ENCODE results near the gene TSEN34. TPM values are rescaled to one million over a fixed set of nuclear protein-coding genes. Genes with fewer than 3 reads are reported as not detected.

The TSEN34 gene
- polyA plus RNA-seq, 1 of the 3 experiments (the other 2 are of a cell fraction): 82.1 TPM

- TF ChIP-seq TAF1 (IDR thresholded peaks at IDR 0.05; ENCODE audit: borderline replicate concordance, low read depth, low read length) (no peak), TEAD4 (IDR thresholded peaks at IDR 0.05; ENCODE audit: borderline replicate concordance, insufficient read depth) (no peak), USF1 (IDR thresholded peaks at IDR 0.05; ENCODE audit: borderline replicate concordance, low read depth) (no peak), NFIC (IDR thresholded peaks at IDR 0.05; ENCODE audit: borderline replicate concordance) (no peak), REST (IDR thresholded peaks at IDR 0.05; ENCODE audit: low read depth, low read length) (no peak), RAD21 (IDR thresholded peaks at IDR 0.05; ENCODE audit: low read length) (no peak), SIN3A (IDR thresholded peaks at IDR 0.05; ENCODE audit: borderline replicate concordance, low read depth, low read length) (no peak), FOXJ3 (CRISPR knock-in tag; IDR thresholded peaks at IDR 0.05) (no peak), EP300 (IDR thresholded peaks at IDR 0.05; ENCODE audit: borderline replicate concordance in 1 of 2, low read depth in 1 of 2, low read length in 1 of 2) (no peak), POLR2AphosphoS5 (IDR thresholded peaks at IDR 0.05; ENCODE audit: low read depth, low read length) (no peak), FOXM1 (IDR thresholded peaks at IDR 0.05; ENCODE audit: low read depth) (no peak), NRF1 (IDR thresholded peaks at IDR 0.05; ENCODE audit: low read depth, low read length) (no peak), MXI1 (IDR thresholded peaks at IDR 0.05; ENCODE audit: low read depth, low read length) (no peak), USF2 (IDR thresholded peaks at IDR 0.05; ENCODE audit: borderline replicate concordance, low read depth, low read length) (no peak), ELF1 (IDR thresholded peaks at IDR 0.05) (no peak), CTCF (IDR thresholded peaks at IDR 0.05) (no peak)
- Histone ChIP-seq H3K9me3 (no peaks in the 10 kb centered on the region), H3K4me2 (no peak overlapping the region), H3K79me2 (ENCODE audit: insufficient read depth) (no peaks in the 10 kb centered on the region), H3K9ac (no peak overlapping the region), H3K4me3 (ENCODE audit: low read depth in 2 of 2, low read length in 1 of 2) (no peak overlapping the region), H3F3A (replicated peaks; ENCODE audit: insufficient read depth) (no peaks in the 10 kb centered on the region), H4K20me1 (ENCODE audit: insufficient read depth) (no peaks in the 10 kb centered on the region), H3K27me3 (ENCODE audit: insufficient read depth) (peaks cover 7% of the 10 kb centered on the region; the same call in 1 of the 2 replicates), H3K36me3 (replicated peaks in 1 of 2; ENCODE audit: control insufficient read depth in 1 of 2, insufficient read depth in 2 of 2, low read length in 1 of 2) (no peaks in the 10 kb centered on the region), H3K9me2 (no peaks in the 10 kb centered on the region), H2AFZ (ENCODE audit: low read depth) (no peak overlapping the region), H3K4me1 (ENCODE audit: control insufficient read depth in 1 of 2, insufficient read depth in 2 of 2, low read depth in 1 of 2, low read length in 1 of 2) (peaks cover 0 to 2% of the 10 kb centered on the region in 2 experiments; a peak in 1 of 4 replicates), H3K27ac (ENCODE audit: low read depth in 2 of 2, low read length in 1 of 2) (no peak overlapping the region)
- 51% methylated on average over 7 of the region's 7 CpGs for WGBS (ENCODE audit: low lambda C conversion rate)
- DNase-seq: no peak
- POLR2A ChIA-PET: no interaction called here
- CTCF ChIA-PET: interaction anchor here (0.7 kb wide), 1 partner anchor 66 kb away, joined by 4 read pairs; no protein-coding TSS in a partner anchor
These were observed 38.9 kb downstream of the TSEN34 start for GRCh38 chr19:54230031-54230430.
